Measurements from ENCODE around the gene SLC46A2.

Gene SLC46A2

DNA sequence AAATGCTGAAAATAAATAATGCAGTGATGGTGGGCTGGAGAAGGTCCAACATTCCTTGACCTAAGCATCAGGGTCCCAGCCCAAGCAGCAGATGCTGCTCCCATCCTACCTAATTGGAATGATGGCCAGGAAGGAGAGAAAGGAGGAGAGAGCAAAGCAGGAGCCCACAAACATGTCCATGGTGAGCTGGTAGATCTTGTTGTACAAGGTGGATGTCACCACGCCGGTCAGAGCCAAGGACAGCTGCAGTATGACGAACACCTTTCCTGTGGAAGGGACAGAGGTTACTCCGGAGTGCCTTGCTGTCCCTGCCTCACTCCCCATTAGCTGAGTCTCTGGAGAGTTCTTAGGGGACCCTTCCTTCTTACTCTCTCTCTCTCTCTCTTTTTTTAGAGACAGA lies 4.3 kb downstream of the SLC46A2 start:
- no peak for DNase-seq (ENCODE audit: low spot score)

DNA sequence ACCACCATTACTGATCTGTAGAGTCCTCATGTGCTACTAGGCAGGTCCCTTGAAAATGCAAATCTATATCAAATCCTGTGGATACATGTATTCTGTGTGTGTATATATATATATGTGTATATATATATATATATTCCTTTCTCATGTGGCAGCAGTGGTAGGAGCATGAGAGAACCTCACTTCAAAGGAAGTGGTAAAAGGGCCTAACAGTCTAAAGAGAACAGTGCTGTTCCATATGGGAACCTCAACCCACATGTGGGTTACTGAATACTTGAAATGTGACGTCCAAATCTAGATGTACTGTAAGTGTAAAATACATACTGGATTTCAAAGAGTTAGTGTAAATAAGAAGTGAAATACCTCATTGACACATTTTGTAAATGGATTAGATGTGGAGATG lies 5.4 kb downstream of the SLC46A2 start:
- no peak for DNase-seq (ENCODE audit: low spot score)

DNA sequence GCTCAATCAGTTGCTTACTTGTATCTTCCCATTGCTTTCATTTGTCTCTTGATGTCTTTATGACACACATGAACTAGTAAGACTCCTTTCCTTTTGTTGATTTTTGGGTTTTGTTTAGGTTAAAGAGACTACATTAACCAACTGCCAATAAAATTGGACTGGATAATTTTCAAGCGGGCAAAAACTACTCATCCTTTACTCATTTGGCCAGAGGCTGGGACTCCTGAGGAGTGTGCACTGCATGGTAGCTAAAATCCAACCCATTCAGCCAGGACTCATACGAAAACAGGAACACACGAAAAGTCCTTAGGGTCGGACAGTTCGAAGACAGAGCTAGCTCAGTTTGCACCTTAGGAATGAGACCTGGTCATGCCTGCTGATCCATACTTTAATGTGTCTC lies 6.0 kb downstream of the SLC46A2 start:
- DNase-seq (ENCODE audit: low spot score) = no peak

DNA sequence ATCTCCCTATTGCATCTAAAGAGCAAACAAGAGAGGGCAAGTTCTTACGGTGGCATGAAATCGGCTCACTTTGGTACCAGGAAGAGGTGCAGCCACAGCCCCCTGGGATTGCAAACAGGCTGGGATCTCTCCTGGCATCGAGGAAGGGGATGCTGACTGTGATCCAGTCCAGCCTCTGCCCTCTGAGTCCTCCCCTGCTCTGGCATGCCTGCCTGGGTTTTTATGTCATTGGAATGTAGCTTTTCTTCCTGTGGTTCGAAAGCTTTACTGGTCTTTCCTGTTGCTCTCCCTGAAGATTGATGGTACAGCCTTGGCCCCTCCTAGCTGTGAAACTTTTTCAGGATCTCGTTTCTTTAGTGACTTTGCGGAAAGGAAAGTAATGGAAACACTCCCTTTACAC lies 6.6 kb downstream of the SLC46A2 start:
- DNase-seq (ENCODE audit: low spot score) = no peak

DNA sequence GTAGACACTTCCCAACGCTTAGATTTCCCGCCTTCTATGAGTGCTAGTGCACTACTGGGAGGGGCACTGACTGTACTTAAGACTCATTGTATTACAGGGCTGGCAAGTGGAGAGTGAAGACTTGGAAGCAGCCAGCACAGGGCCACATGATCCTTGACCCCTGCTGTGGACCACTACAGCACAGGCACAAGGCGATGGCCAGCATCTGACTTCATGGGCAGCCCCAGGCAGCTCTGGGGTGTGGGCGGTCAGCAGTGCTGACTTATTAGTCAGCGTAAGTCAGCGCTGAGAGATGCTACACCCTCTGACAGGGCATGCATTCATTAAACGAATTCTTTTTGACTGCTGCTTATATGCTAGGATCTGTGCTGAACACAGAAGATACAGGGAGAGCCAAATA lies 9.3 kb downstream of the SLC46A2 start:
- no peak for DNase-seq (ENCODE audit: low spot score)

DNA sequence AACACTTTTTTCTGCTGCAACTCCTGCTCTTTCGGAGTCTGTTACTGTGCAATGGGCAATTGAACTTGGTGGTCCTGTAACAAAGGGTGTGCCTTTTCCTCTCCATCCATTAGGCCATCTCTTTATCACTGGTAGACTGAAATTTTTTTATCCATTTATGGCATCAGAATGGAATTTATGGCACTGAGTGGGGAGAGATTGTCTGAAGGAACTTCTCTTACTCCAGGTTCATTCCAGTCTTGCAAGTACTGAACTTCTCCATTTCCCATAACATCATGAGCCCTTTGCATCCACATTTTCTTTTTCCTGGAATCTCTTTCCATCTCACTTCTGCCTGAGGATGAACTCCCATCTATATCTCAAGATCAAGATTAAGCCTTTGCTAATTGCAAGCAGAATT lies 10.0 kb downstream of the SLC46A2 start:
- DNase-seq (ENCODE audit: low spot score) = no peak

DNA sequence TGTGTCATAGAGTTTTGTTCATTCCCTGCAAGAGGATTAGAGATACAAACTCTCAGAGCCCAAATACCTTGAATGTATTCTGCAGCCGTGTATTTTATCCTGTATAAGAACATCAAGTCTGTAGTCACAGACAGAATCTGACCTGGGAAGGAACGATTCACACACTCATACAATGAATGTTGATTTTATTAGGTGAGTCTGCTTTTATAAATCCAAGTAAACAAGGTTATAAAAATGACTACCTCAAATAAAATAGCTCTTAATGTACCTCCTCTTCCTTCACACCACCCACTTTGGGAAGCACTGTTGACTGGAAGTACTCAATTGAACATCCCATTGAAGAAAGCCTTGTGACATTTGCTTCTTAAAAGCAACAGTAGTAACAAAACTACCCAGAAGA lies 11.9 kb downstream of the SLC46A2 start:
- no peak for DNase-seq (ENCODE audit: low spot score)

DNA sequence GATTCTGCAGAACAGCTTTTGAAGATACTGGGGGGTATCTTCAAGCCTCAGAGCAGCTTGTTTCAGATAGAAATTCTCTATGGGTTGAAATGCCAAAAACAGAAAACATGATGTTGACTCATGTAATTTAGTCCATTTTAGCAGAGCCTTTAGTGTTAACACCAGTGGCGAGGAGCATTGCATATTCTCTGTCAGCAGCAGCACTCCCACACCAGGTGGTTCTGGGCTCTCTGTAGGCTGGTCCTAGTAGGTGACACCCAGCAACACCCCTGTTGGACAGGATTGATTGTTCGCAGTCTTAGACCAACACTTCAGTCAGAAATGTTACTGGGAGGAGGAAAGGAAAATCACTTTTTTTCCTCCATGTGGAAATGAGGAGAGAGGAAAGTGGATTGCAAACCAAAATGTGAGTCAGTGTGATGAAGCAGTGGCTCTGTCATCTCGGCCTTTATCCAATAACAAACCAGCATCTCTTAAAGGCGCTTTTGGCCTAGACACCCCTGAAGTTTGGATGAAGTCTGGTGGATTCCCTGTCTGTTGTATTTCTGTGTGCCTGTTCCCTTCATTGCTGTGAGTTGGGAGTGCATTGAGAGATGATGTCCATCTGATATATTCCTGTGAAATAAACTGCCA lies 16.8 kb downstream of the SLC46A2 start:
- DNase-seq (ENCODE audit: low spot score) = no peak

DNA sequence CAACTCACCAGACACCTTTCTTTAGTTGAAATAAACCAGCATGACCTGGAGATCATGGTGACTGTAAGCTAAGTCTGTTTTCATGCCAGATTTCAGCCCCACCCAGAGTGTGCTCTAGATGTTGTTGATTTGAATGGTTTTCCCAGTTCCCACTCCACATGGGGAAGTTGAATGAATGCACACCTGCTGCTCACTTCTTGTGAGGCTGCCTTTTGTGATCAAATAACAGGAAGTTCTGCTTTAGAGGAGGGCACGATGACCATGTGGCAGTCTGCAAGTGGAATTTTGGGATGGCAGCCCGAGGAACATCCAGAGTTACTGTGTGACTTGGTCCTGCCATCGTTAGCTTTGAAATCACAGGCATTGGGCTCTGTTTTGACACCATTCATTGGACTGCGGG lies 18.7 kb downstream of the SLC46A2 start:
- no peak for DNase-seq (ENCODE audit: low spot score)

DNA sequence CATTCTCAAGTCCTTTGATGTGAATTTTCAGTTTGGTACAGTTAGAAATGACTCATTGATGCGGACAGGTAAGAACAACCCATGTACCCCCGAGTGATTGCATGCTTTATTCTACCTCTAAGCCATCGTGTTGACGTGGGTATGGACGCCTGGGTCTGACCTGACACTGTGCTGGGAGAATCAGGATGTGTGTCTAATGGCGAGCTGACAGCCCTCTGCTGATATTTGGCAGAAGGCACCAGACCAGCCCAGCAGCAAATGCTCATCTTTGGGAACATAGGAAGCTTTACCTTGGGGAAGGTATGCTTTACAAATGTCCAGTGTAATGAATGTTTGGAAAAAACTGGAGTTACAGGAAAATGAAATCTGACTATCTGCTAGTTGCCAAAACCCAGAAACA lies 20.1 kb downstream of the SLC46A2 start:
- no peak for DNase-seq (ENCODE audit: low spot score)

DNA sequence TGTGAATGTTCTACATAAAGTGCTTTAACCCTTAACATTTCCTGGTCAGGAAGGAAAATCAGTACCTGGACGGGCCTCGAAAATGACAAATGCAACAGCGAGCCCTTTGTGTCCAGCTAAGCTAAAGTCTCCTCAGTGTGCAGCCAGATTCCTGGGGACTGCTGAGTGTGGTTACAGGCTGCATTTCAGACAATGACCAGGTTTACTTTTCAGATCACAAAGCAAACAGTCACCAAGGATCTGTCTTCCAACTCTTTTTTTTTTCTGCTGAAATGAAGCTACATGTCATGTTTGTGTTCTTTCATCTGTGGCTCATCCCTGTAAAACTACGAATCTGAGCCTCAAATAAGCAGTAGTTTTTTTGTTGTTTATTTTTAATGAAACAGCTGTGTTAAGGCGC lies 20.8 kb downstream of the SLC46A2 start:
- DNase-seq (ENCODE audit: low spot score) = no peak

DNA sequence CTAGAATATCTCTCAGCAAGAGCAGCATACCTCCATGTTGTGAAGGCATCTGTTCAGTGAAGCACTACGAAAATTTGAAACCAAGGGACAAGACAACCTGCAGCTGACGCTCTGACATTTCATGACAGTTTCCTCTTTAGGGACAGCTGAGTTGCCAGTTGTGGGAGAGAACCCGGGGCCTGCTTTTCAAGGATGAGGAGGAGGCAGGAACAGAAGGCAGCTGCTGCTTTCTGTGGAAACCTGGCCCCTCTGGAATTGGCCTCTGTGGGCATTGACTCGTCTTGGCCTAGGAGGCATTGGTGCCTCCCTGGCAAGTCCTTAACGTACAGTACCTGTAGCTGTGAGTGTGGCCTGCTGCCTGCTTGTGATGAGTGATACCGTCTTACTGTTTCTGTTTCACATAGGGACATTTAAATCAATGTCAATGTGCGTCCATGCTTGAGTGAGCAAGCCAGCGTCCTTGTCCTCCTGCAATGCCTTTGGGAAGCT lies 21.6 kb downstream of the SLC46A2 start:
- DNase-seq (ENCODE audit: low spot score) = no peak

DNA sequence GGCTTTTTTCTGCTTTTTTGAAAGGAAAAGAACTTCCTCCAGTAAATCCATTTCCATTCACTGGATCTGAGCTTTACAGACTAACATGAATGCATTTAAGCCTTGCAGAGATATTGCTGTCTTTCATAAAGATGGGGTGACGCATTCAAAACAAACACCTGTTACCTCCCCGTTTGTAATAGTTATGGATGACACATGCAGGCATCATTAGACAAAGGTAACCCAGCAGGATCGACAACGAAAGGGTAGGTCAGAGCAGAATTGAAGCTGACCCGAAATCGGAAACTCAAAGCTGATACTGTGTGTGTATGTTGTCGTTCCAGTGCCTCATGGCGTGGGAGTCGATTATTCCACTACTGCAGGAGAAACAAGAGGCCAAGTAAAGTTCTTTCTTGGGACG lies 22.2 kb downstream of the SLC46A2 start:
- no peak for DNase-seq (ENCODE audit: low spot score)

DNA sequence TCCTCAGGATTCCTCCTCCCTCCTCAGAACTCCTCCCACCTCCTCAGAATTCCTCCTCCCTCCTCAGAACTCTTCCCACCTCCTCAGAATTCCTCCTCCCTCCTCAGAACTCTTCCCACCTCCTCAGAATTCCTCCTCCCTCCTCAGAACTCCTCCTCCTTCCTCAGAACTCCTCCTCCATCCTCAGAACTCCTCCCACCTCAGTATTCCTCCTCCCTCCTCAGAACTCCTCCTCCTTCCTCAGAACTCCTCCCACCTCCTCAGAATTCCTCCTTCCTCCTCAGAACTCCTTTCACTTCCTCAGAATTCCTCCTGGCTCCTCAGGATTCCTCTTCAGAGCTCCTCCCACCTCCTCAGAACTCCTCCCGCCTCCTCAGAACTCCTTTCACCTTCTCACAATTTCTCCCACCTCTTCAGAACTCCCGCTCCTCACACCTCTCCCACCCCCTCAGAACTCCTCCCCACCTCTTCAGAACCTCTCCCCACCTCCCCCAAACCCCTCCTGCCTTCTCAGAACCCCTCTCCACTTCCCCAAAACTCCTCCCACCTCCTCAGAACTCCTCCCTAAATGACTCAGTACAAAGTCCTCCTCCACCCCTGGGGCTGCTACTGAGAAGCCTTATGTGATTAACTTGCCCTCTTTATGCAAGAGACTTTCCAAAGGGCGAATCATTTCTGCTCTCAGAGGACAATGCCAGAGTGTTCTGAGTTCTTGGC lies 23.2 kb downstream of the SLC46A2 start:
- DNase-seq (ENCODE audit: low spot score) = no peak

DNA sequence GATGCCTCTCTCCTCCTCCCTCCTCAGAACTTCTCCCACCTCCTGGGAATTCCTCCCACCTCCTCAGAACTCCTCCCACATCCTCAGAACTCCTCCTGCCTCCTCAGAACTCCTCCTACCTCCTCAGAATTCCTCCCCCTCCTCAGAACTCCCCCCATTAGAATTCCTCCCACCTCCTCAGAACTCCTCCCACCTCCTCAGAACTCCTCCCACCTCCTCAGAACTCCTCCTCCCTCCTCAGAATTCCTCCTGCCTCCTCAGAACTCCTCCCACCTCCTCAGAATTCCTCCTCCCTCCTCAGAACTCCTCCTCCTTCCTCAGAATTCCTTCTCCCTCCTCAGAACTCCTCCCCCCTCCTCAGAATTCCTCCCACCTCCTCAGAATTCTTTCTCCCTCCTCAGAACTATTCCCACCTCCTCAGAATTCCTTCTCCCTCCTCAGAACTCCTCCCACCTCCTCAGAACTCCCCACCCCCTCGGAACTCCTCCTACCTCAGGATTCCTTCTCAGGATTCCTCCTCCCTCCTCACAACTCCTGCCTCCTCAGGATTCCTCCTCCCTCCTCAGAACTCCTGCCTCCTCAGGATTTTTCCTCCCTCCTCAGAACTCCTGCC lies 23.9 kb downstream of the SLC46A2 start:
- no peak for DNase-seq (ENCODE audit: low spot score)

DNA sequence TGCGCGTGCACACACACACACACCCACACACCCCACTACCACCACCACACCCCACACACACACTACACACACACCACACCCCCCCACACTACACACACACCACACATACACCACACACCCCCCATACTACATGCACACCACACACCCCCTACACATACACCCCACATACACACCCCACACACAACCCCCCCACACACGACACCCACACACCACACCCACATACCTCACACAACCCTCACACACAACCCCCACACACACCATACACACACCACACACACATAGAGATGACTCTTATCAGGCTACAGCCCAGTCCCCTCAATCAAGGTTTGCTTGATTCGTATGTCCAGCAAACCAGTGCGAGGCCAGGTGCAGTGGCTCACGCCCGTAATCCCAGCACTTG lies 25.7 kb downstream of the SLC46A2 start:
- DNase-seq (ENCODE audit: low spot score) = no peak

DNA sequence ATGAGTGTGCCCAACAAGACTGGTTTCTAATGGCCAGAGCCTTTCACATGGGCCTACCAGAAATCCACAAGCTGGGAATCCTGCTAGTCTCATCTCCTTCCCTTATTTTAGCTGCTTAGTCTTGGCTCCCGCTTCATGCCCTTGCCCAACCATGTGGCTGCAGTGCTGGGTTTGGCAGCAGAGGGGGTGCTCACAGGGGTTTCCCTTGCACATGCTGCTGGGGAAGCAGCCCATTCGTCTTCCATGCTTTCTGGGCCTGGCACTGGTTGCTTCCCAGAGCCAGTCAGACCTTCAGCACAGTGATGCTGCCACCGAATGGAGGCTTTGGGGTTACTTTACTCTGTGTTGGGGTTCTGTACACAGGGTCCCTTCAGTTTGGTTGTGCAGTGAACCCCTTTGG lies 26.3 kb downstream of the SLC46A2 start:
- DNase-seq (ENCODE audit: low spot score) = no peak

DNA sequence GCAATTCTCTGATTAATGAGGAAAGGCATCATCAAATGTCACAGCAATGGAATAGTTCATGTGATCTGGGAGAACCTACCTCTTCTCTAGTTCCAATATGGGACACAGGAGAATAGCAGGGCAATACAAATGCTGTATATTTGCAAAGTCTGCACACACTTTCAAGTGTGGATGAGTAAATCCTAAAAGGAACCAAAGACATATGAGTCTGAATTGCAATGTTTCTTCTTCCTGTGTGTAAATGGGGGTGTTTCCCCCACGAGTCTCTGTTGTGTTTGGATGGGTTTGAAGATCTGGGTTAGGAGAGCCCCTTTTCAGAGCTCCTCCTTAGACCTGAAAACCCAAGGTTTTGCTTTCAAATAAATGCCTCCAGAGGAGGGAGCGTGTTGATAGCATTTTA lies 26.9 kb downstream of the SLC46A2 start:
- DNase-seq (ENCODE audit: low spot score) = no peak

DNA sequence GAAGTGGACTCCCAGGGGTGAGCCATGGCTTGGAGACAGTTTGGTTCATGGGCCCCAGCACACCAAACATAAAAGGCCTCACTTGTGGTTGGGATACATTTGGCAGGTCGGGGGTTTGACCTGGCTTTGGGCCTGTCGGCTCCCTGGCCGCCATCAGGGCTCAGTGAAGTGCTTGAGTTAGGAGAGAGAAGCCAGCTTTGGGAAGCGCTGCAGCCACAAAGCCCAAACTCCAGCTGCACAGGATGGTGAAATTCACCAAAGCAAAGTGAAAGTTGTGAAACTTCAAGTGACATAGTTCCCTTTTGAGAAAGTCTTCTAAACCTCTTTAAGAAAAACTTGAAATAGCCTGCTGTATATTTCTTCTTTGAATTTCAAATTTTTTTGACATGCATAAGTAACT lies 27.5 kb downstream of the SLC46A2 start:
- DNase-seq (ENCODE audit: low spot score) = no peak

DNA sequence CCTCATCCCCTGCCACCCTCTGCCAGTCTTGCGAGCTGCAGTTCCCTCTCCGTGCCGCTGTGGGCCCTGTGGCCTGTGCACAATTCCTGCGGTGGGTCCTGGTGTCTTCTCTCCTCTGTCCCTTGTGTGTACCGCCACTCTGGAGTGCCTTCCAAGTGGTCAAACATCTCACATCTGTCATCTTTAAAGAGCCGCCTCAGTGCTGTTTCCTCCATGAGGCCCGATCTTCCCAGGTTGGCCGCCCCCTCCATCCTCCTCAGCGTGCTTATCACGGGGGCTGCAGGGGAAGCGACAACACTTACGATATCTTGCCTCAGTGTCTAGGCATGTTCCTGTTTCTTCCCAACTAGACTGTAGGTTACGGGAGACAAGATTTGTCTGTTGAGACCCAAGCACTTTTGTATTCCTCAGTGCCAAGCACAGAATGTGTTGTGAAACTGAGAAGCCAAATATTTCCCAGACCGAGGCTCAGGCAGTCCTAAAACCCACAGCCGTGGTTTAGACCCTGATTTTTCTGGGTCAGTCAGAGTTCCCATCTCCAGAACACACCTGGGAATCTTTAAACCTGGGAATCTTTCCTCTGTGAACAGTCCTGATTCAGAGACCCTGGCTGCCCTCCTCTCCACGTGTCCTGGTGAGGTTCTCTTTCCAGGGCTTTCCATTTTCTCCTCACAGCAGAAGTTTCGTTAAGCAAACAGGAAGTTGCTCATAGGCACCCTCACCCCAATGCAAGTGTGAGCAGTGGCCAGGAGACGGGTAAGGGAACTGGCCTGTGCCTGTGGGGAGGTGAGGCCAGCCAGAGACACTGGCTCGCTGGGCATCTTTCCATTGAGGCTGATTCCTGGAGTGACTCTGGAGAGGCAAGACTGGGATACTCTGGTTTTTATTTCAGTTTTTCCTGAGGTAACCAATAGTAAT lies 28.8 kb downstream of the SLC46A2 start:
- DNase-seq (ENCODE audit: low spot score) = no peak

DNA sequence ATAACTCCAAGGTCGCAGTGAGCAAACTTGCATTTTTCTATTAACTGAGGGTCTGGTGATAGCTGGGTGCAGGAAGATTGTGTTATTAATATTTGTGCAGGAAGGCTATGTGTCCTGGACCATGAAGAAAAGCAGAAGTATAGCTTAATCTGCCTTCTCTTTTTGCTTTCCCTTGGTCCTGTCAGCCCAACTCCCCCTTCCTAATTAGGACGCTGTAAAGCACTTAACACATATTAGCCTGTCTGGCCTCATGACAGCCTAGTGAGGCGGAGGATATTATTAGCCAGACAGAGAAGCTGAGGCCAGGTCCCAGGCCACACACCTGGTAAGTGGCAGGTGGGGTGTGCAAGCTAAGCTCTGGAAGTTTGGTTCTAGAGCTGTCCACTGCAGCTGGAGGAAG lies 29.5 kb downstream of the SLC46A2 start:
- DNase-seq (ENCODE audit: low spot score) = no peak

DNA sequence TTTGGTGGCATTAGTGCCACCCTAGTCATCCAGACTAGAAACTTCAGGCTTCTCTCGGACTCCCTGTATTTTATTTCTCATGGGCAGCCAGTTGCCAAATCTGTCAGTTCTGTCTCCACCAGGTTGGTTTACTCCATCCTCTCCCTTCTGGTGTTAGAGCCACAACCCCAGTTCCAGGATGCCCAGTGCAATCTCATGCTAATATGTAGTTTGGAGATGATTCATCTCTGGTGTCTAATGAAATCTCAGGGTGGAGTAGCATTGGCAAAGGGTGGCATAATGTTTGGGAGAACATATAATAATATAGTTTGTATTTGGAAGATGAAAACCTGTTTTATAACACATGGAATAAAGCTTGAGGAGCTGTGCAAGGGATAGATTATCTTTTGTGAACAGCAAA lies 30.2 kb downstream of the SLC46A2 start:
- no peak for DNase-seq (ENCODE audit: low spot score)

All from D341Med (cell line).